GM11168 (cell line): Measurements from ENCODE around the gene GPR45.
"Not testable (repeated sequence)": the region's sequence is repeated elsewhere in the genome, so short reads cannot be mapped to it uniquely, and the experiment has no call there.

Experiments used
- in situ Hi-C: fragments of 300-500 bp; cut with MboI; formaldehyde crosslinking; loops from one replicate; pipeline ENCODE4 v1.12.0; 2022; ENCODE audit warnings: low sequenced_read_pairs; ENCODE audit not compliant: unreplicated experiment

GPR45 gene

DNA sequence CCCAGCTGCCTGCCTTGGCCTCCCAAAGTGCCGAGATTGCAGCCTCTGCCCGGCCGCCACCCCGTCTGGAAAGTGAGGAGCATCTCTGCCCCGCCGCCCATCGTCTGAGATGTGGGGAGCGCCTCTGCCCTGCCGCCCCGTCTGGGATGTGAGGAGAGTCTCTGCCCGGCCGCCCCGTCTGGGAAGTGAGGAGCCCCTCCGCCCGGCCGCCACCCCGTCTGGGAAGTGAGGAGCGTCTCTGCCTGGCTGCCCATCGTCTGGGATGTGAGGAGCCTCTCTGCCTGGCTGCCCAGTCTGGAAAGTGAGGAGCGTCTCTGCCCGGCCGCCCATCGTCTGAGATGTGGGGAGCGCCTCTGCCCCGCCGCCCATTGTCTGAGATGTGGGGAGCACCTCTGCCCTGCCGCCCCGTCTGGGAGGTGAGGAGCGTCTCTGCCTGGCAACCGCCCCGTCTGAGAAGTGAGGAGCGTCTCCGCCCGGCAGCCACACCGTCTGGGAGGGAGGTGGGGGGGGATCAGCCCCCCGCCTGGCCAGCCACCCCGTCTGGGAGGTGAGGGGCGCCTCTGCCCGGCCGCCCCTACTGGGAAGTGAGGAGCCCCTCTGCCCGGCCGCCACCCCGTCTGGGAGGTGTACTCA is 9.6 kb downstream of the GPR45 start:
- in situ Hi-C loops, result not testable (repeated sequence)

DNA sequence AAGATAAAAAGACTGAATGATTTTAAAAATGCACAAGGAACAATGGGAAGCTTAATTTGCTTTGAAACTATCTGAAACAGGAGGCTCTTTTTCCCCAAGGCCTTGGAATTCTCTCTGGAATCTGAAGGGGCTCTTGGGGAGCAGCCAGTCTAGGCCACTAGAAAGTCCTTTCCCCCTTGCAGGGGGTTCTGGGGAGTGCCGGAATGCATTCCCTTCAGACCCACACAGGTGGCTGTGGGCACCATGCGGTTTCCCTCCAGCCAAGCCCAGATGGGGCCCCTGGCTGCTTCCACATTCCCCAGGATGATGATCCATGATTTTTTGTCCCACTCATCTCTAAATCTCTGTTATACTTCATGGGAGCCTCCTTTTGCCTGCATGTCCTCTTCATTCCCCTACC is 10.7 kb downstream of the GPR45 start:
- in situ Hi-C loops, result no loop called here

DNA sequence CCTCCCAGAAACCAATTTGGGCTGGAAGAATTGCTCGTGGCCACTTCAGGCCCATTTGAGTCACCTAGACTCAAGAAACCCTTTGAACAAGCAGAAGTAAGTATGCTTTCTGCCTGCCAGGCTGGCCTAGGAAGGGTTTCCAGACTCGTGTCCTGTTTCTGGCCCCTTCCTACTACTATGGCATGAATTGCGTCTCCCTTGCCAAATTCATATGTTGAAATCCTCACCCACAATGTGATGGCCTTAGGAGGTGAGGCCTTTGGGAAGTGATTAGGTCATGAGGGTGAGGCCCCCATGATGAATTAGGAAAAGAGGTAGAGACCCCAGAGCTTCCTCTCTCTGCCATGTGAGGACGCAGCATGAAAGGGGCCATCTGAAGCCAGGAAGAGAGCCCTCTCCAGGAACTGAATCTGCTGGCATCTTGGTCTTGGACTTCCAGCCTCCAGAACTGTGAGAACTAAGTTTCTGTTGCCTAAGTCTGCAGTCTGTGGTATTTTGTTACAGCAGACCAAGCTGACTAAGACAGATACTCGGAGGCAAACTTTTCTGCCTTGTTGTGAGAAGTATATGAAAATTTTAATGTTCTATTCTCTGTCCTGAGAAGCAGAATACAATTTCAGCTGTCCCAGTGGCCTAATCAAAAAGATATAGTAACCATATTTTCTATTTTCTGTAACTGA is 13.1 kb downstream of the GPR45 start:
- in situ Hi-C loops, result no loop called here

DNA sequence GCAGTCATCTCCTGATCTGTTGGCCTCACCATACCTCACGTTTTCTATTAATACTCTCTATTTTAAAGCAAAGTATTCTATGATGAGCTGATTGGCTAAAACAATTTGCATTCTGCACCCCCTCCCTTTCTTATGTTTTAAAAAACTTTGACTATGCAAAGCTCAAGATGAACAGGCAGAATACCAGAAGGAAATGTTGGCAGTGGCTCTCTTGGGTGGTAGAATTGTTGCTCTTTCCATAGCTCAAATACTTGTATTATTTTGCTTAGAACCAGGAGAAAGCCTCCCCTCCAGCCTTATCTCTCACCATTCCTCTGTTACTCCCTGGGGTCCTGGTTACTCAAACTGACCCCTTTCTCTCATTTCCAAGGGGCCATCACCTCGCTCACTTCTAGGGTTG is 14.4 kb downstream of the GPR45 start:
- in situ Hi-C loops, result no loop called here

DNA sequence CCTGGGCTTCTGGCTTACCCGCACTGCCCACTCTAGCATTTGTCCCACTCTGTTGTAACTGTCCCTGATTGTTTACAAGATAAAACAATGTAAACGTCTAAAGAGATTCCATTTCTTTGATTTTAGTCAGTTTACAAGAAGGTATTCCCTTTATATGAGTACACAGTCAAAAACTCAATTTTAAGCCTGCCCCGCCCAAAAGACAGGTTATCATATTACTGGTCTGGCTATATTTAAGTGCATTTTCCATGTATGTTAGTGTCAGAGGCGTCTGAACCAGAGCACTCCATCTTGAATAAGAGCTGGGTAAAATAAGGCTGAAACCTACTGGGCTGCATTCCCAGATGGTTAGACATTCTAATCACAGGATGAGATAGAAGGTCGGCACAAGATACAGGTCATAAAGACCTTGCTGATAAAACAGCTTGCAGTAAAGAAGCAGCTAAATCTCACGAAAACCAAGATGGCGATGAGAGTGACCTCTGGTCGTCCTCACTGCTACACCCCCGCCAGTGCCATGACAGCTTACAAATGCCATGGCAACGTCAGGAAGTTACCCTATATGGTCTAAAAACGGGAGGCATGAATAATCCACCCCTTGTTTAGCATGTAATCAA is 15.0 kb downstream of the GPR45 start:
- in situ Hi-C loops, result no loop called here

DNA sequence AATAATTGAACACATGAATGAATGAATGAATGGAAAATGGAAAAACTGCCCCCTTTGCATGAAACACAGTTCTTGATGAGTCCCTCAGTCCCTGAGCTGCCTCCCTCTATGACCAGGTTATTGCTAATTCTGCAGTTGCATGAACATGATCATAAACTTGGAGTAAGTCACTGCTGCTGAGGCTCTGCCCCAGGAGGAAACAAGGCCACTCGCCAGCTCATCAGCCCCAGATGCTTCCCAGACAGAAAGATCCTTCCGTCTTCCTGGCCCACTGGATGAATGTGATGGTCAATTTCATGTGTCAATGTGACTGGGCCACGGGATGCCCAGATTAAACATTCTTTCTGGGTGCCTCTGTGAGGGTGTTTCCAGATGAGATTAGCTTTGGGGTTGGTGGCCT is 16.4 kb downstream of the GPR45 start:
- in situ Hi-C loops, result no loop called here

DNA sequence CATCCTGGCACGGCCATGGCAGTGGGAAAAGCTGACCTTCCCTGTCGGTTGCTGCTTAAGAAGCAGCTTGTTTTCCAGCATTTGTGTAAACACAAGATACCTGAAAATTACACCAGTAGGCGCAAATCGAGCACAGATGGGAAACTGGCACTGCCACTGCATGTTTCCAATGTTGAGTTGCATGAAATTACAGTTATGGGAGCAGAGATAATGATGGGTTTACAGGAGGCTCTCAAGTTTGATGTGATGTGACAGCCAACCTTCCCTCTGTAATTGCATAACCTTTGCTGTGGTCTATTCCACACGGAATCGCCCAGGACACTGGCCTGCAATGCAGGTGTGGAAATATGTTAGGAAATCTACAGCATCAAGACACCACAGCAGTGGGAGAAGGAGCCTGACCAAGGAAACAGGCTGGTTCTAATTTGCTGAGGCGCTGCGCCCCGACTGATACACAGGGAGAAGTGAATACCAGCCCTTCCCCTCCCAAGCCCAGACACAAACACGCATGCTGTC is 17.4 kb downstream of the GPR45 start:
- in situ Hi-C loops, result no loop called here

DNA sequence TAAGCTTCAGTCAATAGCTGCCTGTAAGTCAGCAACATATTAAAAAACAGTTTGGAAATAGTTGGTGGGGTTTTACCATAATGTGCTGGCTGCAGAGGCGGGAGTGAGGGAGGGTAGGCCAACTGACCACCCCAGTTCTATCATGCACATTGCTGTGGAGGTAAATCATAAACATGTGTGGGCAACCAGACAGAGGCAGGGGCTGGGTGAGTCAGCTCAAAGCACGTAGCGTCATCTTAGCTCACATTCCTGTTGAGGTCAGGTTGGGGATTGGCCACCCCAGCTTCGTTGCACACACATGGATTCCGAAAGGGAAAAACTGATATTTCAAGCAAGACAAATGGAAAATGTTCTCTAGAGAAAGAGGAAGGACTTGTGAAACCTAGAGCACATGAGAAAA is 19.5 kb downstream of the GPR45 start:
- in situ Hi-C loops, result no loop called here

DNA sequence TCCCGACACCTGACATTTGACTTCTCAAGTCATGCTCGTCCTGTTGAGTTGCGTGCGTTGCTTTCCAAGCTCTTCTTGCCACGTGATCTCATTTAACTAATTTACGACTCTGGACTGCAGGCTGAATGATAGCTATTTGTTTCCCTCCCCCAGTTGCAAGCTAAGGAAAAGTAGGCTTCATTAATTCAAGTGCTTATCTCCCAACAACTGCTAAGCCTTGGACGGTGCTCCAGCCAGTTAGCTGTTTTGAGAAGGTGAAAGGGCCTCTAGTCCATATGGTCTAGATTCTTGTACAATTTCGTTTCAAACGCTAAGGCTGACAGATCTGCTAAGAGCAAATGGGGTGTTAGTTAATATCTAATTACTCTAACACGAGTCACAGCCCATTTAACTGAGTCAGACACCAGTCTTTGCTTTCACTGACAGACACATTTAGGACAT is 21.1 kb downstream of the GPR45 start:
- in situ Hi-C loops, result no loop called here

DNA sequence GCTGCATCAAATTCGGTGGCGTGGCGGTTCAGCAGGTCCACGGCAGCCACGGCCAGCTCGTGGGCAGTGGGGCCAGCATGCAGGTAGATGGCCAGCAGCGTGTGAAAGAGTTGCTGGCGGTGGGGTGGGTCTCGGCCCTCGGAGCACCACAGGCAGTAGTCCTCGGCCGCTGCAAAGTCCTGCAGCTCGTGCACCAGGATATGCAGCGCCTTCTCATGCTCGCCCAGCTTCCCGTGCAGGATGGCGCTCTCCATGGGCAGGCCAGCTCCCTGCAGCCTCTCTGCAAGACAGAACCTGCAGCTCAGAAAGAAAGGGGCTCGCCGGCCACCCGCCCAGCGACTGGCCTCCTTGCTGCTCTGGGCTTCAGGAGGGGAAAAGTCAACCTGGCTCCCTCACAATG is 27.9 kb downstream of the GPR45 start:
- in situ Hi-C loops, result no loop called here

DNA sequence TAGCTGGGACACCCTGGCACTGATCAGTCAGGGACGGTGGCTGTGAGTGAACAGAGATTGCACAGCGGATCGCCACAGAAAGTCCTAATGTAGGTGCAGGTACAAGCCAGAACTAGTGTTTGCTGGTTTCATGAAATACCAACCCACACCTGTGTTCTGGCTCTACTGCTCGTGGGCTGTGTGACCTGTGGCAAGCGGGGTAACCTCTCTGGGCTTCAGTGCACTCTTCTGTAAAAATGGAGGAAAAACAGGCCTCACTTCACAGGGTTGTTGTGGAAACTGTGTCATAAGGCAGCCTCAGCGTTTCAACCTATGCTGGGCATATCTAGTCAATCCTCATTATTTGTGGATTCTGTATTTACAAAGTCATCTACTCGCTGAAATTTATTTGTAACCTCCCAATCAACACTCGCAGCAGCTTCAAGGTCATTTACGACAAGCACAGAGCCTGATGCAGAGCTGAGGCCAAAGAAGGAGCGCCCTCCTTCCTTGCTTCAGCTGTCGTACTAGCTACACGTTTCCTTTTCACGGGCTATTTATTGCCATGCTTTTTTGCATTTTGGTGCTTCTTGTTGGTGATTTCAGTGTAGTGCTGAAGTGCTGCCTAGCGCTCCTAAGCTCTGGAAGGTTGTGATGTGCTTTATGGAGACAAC is 30.0 kb downstream of the GPR45 start:
- in situ Hi-C loops, result no loop called here

DNA sequence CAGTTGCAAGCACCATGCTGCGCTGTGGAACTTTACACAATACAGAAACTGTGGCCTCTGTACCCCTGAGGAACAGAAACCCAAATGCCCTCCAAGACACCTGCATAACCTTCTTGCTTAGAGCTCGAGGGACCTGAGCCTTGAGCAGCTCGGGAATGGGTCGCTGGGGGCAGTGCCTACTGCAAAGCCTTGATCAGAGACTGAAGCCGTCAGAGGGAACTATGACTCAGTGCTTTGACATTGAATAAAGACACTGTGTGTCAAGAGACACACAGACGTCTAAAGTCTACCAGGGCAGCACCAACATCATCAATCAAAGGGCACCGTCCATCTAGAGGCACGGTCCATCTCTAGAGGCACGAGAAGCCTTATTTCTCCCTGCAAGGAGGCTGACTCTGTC is 30.6 kb downstream of the GPR45 start:
- in situ Hi-C loops, result no loop called here

DNA sequence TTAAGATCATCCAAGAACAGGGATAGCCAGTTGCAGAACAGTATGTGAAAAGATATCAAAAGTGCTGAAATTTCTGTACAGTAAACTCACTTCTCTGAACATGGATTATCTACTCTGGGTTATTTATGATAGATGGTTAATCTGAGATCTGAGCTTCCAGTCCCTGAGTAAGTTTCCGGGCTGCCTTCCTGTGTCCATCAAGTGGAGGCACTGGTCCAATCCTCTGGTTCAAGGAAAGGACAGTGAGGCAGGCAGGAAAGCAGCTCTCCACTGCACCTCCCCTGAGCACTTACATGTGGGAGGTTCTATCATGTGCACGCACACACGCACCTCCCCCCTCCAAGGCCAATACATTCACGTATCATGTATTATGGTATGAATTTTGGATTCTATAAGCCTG is 32.5 kb downstream of the GPR45 start:
- in situ Hi-C loops, result no loop called here

DNA sequence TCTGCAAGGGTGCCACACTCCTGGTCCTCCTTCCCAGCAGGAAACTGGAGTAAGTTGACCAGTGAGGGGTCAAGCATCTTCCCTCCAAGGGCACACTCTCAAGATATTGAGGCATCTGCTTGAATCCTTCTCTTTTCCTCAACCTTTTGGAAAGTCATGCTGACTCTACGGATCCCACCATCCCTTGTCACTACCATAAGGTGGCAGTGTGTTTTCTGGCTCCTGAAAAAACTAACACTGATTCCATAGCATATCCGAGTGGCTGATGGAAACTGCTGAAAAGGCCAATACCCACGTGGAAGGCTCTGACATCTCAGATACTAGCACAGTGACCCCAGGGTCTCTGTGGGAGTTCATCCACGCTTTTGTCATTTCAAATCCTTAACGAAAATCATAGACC is 37.1 kb downstream of the GPR45 start:
- in situ Hi-C loops, result no loop called here

DNA sequence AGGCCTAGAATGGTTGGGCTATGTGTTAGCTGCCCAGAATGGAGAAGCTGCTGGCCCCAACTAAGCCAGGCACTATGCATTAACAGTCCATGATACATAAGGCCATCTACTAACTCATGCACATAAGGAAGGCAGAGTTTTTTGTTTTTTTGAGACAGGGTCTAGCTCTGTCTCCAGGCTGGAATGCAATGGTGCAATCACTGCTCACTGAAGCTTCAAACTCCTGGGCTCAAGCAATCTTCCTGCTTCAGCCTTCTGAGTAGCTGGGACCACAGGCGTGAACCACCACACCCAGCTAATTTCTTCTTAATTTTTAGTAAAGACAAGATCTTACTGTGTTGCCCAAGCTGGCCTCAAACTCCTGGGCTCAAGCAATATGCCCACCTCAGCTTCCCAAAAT is 37.6 kb downstream of the GPR45 start:
- in situ Hi-C loops, result no loop called here

DNA sequence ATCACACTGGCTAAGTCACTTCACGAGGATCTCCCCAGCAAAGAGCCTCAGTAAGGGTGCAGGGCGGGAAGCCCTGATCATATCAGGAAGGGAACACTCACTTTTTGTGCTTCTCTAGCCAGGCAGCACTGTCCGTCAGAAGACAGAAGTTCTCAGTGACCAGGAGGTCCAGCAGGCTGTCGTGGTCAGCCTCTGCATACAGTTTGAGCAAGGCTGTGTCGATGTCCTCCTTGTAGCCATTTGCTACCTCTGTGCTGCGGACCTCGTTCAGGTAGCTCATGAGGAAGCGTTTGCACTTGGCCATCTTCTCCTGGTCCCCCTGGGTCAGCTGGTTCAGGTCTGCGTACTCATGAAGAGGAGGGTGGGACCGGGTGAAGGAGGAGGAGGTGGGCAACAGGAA is 38.7 kb downstream of the GPR45 start:
- in situ Hi-C loops, result no loop called here

DNA sequence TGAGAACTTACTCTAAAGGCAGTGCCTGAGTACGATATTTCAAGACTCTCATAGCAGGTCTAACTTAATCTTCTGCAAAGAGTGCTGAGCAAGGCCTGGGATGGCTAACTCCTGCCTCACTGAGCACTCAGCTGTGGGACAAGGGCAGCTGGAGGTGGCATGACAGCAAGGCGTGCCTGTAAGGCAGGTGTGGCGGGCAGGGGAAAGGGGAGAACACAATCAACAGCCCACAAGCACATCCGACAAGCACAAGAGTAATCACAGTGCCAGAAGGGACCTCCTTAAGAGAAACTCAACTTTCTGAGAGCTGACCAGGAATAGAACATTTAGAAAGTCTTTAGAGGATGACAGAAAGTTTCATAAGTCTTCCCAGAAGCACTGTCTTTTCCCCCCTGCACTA is 42.0 kb downstream of the GPR45 start:
- in situ Hi-C loops, result no loop called here

DNA sequence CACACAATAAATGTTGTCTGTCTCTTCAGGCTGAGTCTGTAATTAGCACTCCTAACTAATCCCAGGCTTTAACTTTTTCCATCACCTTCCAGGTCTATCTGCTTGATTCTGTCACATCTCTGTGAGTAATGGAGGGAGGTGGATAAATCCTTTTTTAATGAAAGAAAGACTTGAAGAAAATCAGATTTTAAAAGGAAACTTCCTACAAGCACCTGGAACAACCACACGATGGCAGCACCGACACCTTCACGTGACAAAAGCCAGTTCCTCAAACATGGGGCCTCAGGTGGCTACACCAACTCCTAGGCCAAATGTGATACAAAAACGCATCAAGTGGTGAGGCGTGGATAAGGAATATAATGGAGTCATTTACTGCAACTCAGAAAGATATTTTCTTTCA is 46.1 kb downstream of the GPR45 start:
- in situ Hi-C loops, result no loop called here

DNA sequence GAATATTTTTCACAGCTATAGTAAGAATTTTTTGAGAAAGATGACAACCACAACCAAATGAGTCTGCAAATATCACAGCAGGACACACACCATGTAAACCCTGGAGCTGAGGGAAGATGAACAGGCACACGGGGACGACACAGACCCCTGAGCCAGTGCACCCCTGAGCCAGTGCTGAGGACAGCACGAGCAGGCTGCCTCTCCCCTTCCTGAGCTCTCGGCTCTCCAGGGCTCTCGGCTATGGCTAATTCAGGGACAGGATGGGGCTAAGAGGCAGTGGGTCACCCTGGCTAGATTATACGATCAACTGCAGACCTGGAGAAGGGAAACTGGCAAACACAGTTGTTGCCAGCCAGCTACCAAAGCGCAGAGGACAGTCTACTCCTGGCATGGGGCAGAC is 46.6 kb downstream of the GPR45 start:
- in situ Hi-C loops, result no loop called here

DNA sequence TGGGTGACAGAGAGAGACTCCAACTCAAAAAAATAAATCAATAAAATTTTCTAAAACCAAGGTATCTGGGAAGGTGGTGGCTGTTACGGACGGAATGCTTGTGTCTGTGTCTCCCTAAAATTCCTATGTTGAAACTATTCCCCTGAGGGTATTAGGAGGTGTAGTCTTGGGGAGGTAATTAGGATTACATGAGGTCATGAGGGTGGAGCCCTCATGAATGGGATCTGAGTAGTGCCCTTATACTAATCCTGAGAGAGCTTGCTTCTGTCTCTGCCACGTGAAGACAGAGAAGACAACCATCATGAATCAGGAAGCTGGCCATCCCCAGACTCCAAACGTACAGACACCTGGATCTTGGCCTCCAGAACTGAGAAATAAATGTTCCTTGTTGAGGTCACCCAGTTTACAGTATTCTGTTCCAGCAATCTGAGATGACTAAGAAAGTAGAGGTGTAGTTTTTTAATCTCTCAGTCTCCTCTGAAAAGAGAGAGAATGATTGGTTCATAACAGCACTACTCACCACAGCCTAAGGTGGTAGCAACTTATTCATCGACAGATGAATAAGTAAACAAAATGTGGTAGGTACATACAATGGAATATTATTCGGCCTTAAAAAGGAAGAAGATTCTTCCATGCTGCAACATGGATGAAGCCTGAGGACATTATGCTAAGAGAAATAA is 49.6 kb downstream of the GPR45 start:
- in situ Hi-C loops, result no loop called here

DNA sequence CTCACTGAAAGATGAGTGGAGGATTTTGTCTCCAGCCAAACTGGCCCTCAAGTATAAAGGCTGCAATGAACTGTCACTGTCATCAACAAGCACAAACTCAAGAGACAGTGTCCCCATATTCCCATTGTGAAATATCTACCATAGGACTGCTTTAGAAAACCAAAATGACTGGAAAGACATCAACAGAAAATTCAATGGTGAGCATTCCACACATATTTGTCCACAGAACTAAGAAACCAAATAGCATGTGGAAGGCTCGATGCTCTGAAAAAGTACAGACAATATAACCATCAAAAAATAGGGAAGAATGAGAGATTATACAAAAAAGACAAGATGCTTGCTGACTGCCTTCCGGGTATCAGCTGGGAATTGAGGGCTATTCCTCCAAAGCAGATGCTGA is 50.4 kb downstream of the GPR45 start:
- in situ Hi-C loops, result no loop called here
